SK-N-SH (cell line): ENCODE measurements around the gene BCL11B. TPM values are rescaled to one million over a fixed set of nuclear protein-coding genes. Genes with fewer than 3 reads are reported as not detected.

Source experiments
- CTCF ChIA-PET: fragments of 300-600, 350-600 bp; formaldehyde crosslinking; extraction: SDS; loops from one replicate; lab custom pipeline; 2021; lab: Yijun Ruan, JAX
- POLR2A ChIA-PET: fragments of 350-600 bp; sonication (Branson Sonifier 250); formaldehyde crosslinking; extraction: SDS; loops from one replicate; lab custom pipeline; 2020; ENCODE audit warnings: antibody characterized with exemption, inconsistent platforms; lab: Yijun Ruan, JAX
- DNase-seq: peaks from one replicate; pipeline ENCODE4 v3.0.0; 2012
- H2AFZ ChIP-seq: fragments of 200-600 bp; sonication (generic); 2 replicates; pipeline ENCODE4 v1.8.1; 2016; ENCODE audit warnings: antibody characterized with exemption, mild to moderate bottlenecking, low read depth
- H3F3A ChIP-seq: fragments of 200-600 bp; sonication (generic); replicated peaks from 2 replicates; pipeline ENCODE3; 2016; ENCODE audit warnings: antibody characterized with exemption, mild to moderate bottlenecking; ENCODE audit not compliant: insufficient read depth
- H3K27ac ChIP-seq, 2 experiments: fragments of 200-500 bp in 1 of 2; fragments of 200-600 bp in 1 of 2; sonication (Bioruptor generic) in 1 of 2; sonication (generic), shearing (Covaris generic) in 1 of 2; 2 replicates each; pipeline versions ENCODE4 v1.5.1 to v1.6.1; 2014 to 2016; ENCODE audit warnings: low read depth in 2 of 2, inconsistent platforms in 1 of 2, low read length in 1 of 2, mild to moderate bottlenecking in 1 of 2, mixed read lengths in 1 of 2
- H3K27me3 ChIP-seq: fragments of 200-600 bp; sonication (generic), shearing (Covaris generic); 2 replicates; pipeline ENCODE4 v1.6.1; 2016; ENCODE audit warnings: mixed run types; ENCODE audit not compliant: insufficient read depth
- H3K36me3 ChIP-seq, 2 experiments: fragments of 200-500 bp in 1 of 2; fragments of 200-600 bp in 1 of 2; sonication (Bioruptor generic) in 1 of 2; sonication (generic) in 1 of 2; replicated peaks in 1 of 2; 2 replicates each; pipeline versions ENCODE3 to v1.5.1; 2014 to 2016; ENCODE audit warnings: low read length in 1 of 2, mild to moderate bottlenecking in 1 of 2; ENCODE audit not compliant: insufficient read depth in 2 of 2, control insufficient read depth in 1 of 2
- H3K4me1 ChIP-seq, 2 experiments: fragments of 200-500 bp in 1 of 2; fragments of 200-600 bp in 1 of 2; sonication (Bioruptor generic) in 1 of 2; sonication (generic), shearing (Covaris generic) in 1 of 2; 2 replicates each; pipeline versions ENCODE4 v1.5.1 to v1.6.1; 2014 to 2016; ENCODE audit warnings: low read depth in 1 of 2, low read length in 1 of 2, mixed run types in 1 of 2; ENCODE audit not compliant: insufficient read depth in 2 of 2, control insufficient read depth in 1 of 2
- H3K4me2 ChIP-seq: fragments of 200-600 bp; sonication (generic), shearing (Covaris generic); 2 replicates; pipeline ENCODE4 v1.6.1; 2017; ENCODE audit warnings: mixed run types
- H3K4me3 ChIP-seq, 2 experiments: fragments of 200-500 bp in 1 of 2; fragments of 200-600 bp in 1 of 2; sonication (Bioruptor generic) in 1 of 2; sonication (generic), shearing (Covaris generic) in 1 of 2; 2 replicates each; pipeline versions ENCODE4 v1.5.1 to v1.8.1; 2014 to 2016; ENCODE audit warnings: low read depth in 2 of 2, inconsistent platforms in 1 of 2, low read length in 1 of 2, mild to moderate bottlenecking in 1 of 2, mixed read lengths in 1 of 2, moderate library complexity in 1 of 2
- H3K79me2 ChIP-seq: fragments of 200-600 bp; sonication (generic); 2 replicates; pipeline ENCODE4 v1.8.1; 2017; ENCODE audit warnings: mild to moderate bottlenecking; ENCODE audit not compliant: insufficient read depth
- H3K9ac ChIP-seq: fragments of 200-600 bp; sonication (generic); 2 replicates; pipeline ENCODE4 v1.6.1; 2017; ENCODE audit warnings: mixed run types
- H3K9me2 ChIP-seq: fragments of 200-600 bp; sonication (generic); 2 replicates; pipeline ENCODE4 v1.6.1; 2017; ENCODE audit warnings: mixed run types
- H3K9me3 ChIP-seq: fragments of 200-600 bp; sonication (generic); 2 replicates; pipeline ENCODE4 v1.6.1; 2017; ENCODE audit warnings: mixed run types, mild to moderate bottlenecking, moderate library complexity
- H4K20me1 ChIP-seq: fragments of 200-600 bp; sonication (generic); 2 replicates; pipeline ENCODE4 v1.6.1; 2017; ENCODE audit warnings: mild to moderate bottlenecking, mixed run types; ENCODE audit not compliant: insufficient read depth
- CHD2 ChIP-seq: fragments of 150-350 bp; IDR thresholded peaks from 2 replicates; pipeline ENCODE4 v1.6.1; 2018; ENCODE audit warnings: low read length; ENCODE audit not compliant: partially characterized antibody
- ELF1 ChIP-seq: IDR thresholded peaks from 2 replicates; pipeline ENCODE4 v1.4.0; 2012
- EP300 ChIP-seq, 2 experiments: IDR thresholded peaks; 2 replicates each; pipeline versions ENCODE4 v1.4.0 to v1.6.1; 2012; ENCODE audit warnings: borderline replicate concordance in 1 of 2, low read depth in 1 of 2, low read length in 1 of 2
- EZH2phosphoT487 ChIP-seq: fragments of 200-600 bp; sonication (generic); IDR thresholded peaks from 2 replicates; pipeline ENCODE4 v1.6.1; 2017; ENCODE audit warnings: low read depth, mixed run types, mild to moderate bottlenecking, antibody characterized with exemption, moderate library complexity, borderline replicate concordance
- FOSL2 ChIP-seq: IDR thresholded peaks from 2 replicates; pipeline ENCODE4 v1.4.0; 2012; ENCODE audit warnings: low read depth, mild to moderate bottlenecking, moderate library complexity, borderline replicate concordance
- GABPA ChIP-seq: IDR thresholded peaks from 2 replicates; pipeline ENCODE4 v1.4.0; 2012; ENCODE audit warnings: low read depth, mild to moderate bottlenecking
- MEF2A ChIP-seq: IDR thresholded peaks from 2 replicates; pipeline ENCODE4 v1.4.0; 2012; ENCODE audit warnings: low read depth, borderline replicate concordance
- NRF1 ChIP-seq: IDR thresholded peaks from 2 replicates; pipeline ENCODE4 v1.6.1; 2012; ENCODE audit warnings: low read depth, mild to moderate bottlenecking, low read length
- SIN3A ChIP-seq: IDR thresholded peaks from 2 replicates; pipeline ENCODE4 v1.6.1; 2012; ENCODE audit warnings: low read depth, mild to moderate bottlenecking, low read length, moderate library complexity, borderline replicate concordance
- TCF12 ChIP-seq: IDR thresholded peaks from 2 replicates; pipeline ENCODE4 v1.4.0; 2012
- WGBS: methylation state at CpG from one replicate; pipeline ENCODE4 v1.1.6; 2017; ENCODE audit warnings: low lambda C conversion rate; 5-methylcytosine and 5-hydroxymethylcytosine counted together
- polyA plus RNA-seq, 3 experiments: library from polyadenylated mRNA; depleted of rRNA; stranded (reverse); fragments of >200 nt; gene quantifications; 2 replicates each; pipeline ENCODE4 v1.2.3, GENCODE V29; 2012
- TF ChIP-seq, protein P1 (sequence below): IDR thresholded peaks from 2 replicates; pipeline ENCODE4 v1.4.0; 2012; ENCODE audit warnings: low read depth
- TF ChIP-seq, protein P2 (sequence below): fragments of 150-350 bp; IDR thresholded peaks from 2 replicates; pipeline ENCODE4 v1.6.1; 2016; ENCODE audit warnings: mild to moderate bottlenecking, low read depth, low read length
- TF ChIP-seq, protein P3 (sequence below): IDR thresholded peaks from 2 replicates; pipeline ENCODE4 v1.6.1; 2012; ENCODE audit warnings: mild to moderate bottlenecking, low read depth, low read length, moderate library complexity

Gene BCL11B
- polyA plus RNA-seq, 1 of the 3 experiments (the other 2 are of a cell fraction) = not detected

DNA sequence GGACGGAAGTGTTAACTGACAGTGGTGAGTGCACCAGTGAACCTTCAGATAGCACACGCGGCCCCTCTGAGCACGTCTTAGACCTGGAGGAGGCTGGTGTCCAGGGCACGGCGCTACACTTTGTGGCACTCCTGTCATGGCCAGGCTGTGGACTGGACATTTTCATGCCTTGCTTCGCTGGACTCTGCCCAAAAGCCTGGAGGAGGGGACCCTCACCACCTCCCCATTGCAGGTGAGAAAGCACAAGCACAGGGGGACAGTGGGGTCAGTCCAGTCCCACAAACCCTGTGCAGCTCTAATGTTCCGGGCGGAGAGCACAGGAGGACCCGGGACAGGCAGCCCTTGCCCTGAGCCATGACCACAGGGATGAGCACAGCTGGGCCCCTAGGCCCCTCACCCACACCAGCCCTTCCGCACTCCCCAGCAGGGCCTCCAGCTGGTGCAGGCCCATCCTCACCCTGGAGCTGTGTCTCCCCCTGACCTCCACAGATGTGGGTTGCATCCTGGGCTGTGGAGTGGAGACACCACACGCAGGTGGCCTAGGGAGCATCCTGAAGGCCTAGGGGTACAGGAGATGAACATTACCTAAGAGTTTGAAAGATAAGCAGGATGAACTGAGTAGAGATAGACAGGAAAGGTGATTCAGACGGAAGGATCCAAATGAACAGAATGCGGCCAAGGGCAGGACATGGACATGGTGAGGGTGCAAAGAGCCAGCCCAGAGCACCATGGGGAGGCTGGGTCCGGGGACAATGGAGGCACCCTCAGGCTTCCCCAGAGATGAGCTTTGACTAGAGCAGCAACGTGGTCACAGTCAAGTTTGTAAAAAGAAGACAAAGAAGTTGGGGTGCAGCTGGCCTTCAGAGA lies 132.8 kb downstream of the BCL11B start:
- Histone ChIP-seq H3K9ac (no peak overlapping the region), H4K20me1 (no peaks in the 10 kb centered on the region), H3K36me3 (no peaks in the 10 kb centered on the region), H3K4me3 (no peak overlapping the region), H3K79me2 (no peaks in the 10 kb centered on the region), H3K4me1 (no peaks in the 10 kb centered on the region), H3K27me3 (peaks cover 48% of the 10 kb centered on the region; the same call in 1 of the 2 replicates), H3K9me2 (no peaks in the 10 kb centered on the region), H2AFZ (no peak overlapping the region), H3F3A (no peaks in the 10 kb centered on the region), H3K27ac (no peak overlapping the region), H3K9me3 (no peaks in the 10 kb centered on the region), H3K4me2 (no peak overlapping the region)
- ChIA-PET POLR2A (no interaction called here), CTCF (no interaction called here)
- no peak for DNase-seq
- TF ChIP-seq, protein P1, sequence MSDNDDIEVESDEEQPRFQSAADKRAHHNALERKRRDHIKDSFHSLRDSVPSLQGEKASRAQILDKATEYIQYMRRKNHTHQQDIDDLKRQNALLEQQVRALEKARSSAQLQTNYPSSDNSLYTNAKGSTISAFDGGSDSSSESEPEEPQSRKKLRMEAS = no peak
- no peak for TF ChIP-seq CHD2
- no peak for TF ChIP-seq MEF2A
- TF ChIP-seq, protein P2, sequence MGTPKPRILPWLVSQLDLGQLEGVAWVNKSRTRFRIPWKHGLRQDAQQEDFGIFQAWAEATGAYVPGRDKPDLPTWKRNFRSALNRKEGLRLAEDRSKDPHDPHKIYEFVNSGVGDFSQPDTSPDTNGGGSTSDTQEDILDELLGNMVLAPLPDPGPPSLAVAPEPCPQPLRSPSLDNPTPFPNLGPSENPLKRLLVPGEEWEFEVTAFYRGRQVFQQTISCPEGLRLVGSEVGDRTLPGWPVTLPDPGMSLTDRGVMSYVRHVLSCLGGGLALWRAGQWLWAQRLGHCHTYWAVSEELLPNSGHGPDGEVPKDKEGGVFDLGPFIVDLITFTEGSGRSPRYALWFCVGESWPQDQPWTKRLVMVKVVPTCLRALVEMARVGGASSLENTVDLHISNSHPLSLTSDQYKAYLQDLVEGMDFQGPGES = no peak
- TF ChIP-seq SIN3A = no peak
- no peak for TF ChIP-seq GABPA
- TF ChIP-seq FOSL2 = no peak
- no peak for TF ChIP-seq EZH2phosphoT487
- no peak for TF ChIP-seq EP300 (IDR thresholded peaks at IDR 0.05; ENCODE audit: borderline replicate concordance in 1 of 2, low read depth in 1 of 2, low read length in 1 of 2)
- TF ChIP-seq, protein P3, sequence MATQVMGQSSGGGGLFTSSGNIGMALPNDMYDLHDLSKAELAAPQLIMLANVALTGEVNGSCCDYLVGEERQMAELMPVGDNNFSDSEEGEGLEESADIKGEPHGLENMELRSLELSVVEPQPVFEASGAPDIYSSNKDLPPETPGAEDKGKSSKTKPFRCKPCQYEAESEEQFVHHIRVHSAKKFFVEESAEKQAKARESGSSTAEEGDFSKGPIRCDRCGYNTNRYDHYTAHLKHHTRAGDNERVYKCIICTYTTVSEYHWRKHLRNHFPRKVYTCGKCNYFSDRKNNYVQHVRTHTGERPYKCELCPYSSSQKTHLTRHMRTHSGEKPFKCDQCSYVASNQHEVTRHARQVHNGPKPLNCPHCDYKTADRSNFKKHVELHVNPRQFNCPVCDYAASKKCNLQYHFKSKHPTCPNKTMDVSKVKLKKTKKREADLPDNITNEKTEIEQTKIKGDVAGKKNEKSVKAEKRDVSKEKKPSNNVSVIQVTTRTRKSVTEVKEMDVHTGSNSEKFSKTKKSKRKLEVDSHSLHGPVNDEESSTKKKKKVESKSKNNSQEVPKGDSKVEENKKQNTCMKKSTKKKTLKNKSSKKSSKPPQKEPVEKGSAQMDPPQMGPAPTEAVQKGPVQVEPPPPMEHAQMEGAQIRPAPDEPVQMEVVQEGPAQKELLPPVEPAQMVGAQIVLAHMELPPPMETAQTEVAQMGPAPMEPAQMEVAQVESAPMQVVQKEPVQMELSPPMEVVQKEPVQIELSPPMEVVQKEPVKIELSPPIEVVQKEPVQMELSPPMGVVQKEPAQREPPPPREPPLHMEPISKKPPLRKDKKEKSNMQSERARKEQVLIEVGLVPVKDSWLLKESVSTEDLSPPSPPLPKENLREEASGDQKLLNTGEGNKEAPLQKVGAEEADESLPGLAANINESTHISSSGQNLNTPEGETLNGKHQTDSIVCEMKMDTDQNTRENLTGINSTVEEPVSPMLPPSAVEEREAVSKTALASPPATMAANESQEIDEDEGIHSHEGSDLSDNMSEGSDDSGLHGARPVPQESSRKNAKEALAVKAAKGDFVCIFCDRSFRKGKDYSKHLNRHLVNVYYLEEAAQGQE = no peak
- TF ChIP-seq ELF1 = no peak
- TF ChIP-seq NRF1 = no peak
- no peak for TF ChIP-seq TCF12
- WGBS = 2% methylated on average over 9 of the region's 16 CpGs
